Measurements from ENCODE around the gene DIPK1A. TPM values are rescaled to one million over a fixed set of nuclear protein-coding genes. Genes with fewer than 3 reads are reported as not detected.

The DIPK1A gene
- total and polyA plus RNA-seq, 4 donors, result 12.3 to 48.8 (median 39.6) TPM

DNA sequence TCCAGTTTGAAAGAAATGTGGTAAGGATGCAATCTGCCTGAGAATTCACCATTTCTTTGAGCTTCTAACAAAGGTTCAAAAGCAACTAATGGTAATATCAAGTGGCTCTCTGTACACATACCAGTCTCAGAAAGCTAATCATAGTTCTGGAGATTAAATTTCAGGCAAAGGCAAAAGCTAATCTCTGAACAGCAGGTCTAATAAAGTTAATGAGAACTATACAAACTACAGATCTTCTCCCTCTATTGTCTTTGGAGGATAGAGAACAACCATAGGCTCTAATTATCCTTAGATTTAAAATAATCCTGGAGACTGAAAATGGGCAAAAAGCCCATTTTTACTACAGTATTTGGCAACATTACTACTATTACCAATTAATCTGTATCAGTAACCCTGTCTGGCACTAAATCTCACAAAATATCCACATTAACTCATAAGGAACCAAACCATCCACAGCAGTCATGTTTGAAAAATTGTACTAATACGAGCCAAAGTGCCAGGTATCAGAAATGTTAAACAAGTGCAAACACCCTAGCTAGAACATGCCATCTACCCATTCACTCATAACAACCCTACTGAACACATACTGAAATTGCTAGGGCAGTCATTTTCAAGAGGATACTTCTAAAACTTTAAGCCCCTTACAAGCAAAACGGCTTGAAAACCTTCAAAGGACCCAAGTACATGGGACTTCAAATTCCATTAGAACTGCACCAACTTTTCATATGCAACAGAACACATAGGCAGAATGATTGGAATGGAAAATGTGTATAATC lies 4.8 kb downstream of the DIPK1A start:
- no peaks in the 10 kb centered on the region for H3K36me3 ChIP-seq (ENCODE audit: control insufficient read depth, insufficient read depth, low read length)
- peaks cover 10% of the 10 kb centered on the region for H3K4me1 ChIP-seq (ENCODE audit: control insufficient read depth, insufficient read depth, low read length)
- H3K27ac ChIP-seq (ENCODE audit: low read depth, low read length), result no peak overlapping the region
- 83% methylated on average over 1 of the region's 2 CpGs for WGBS (ENCODE audit: insufficient coverage)
- H3K27me3 ChIP-seq (ENCODE audit: control insufficient read depth, insufficient read depth, low read length), result no peaks in the 10 kb centered on the region
- no peak overlapping the region for H3K4me3 ChIP-seq (ENCODE audit: low read depth, low read length)
- DNase-seq (ENCODE audit: low read depth in 4 of 6, low spot score in 6 of 6), result peak in 1 of 6 donors; percentile 22
- no peaks in the 10 kb centered on the region for H3K9me3 ChIP-seq (ENCODE audit: control insufficient read depth, insufficient read depth, low read length)

DNA sequence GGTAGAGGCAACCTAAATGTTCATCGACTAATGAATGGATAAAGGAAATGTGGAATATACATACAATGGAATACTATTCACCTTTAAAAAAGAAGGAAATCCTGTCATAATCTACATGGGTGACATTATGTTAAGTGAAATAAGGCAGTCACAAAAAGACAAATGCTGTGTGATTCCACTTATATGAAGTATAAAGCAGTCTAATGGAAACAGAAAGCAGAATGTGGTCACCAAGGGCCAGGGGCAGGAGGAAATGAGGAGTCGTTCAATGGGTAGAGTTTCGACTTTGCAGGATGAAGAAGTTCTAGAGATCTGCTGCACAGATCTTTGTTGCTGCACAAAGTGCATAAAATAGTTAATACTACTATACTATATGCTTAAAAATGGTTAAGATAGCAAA lies 7.8 kb downstream of the DIPK1A start:
- no peak overlapping the region for H3K4me3 ChIP-seq (ENCODE audit: low read depth, low read length)
- H3K9me3 ChIP-seq (ENCODE audit: control insufficient read depth, insufficient read depth, low read length), result no peaks in the 10 kb centered on the region
- no peaks in the 10 kb centered on the region for H3K4me1 ChIP-seq (ENCODE audit: control insufficient read depth, insufficient read depth, low read length)
- no peaks in the 10 kb centered on the region for H3K27me3 ChIP-seq (ENCODE audit: control insufficient read depth, insufficient read depth, low read length)
- no peak overlapping the region for H3K27ac ChIP-seq (ENCODE audit: low read depth, low read length)
- WGBS (ENCODE audit: insufficient coverage), result no CpG with 5 or more reads among the region's 3 CpGs
- DNase-seq (ENCODE audit: low read depth in 4 of 6, low spot score in 6 of 6), result no peak
- no peaks in the 10 kb centered on the region for H3K36me3 ChIP-seq (ENCODE audit: control insufficient read depth, insufficient read depth, low read length)

DNA sequence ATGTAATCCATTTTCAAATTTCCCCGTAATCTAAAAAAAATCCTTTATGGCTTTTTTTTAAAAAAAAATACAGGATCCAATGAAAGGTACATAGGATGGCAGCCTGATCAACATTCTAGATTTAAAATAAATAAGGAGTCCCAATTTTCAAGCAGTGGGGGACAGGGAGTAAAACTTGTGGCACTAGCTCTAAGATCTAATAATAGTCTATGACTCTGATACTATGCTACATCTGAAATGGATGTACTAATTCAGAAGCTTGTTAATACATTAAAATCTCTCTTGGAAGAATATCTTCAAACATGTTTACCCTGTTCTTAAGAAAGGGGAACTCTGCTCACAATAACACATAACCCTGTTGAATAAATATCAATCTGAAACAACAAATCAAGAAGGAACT lies 8.5 kb downstream of the DIPK1A start:
- H3K36me3 ChIP-seq (ENCODE audit: control insufficient read depth, insufficient read depth, low read length), result no peaks in the 10 kb centered on the region
- no peaks in the 10 kb centered on the region for H3K9me3 ChIP-seq (ENCODE audit: control insufficient read depth, insufficient read depth, low read length)
- WGBS (ENCODE audit: insufficient coverage), result no CpG with 5 or more reads among the region's 1 CpG
- H3K4me1 ChIP-seq (ENCODE audit: control insufficient read depth, insufficient read depth, low read length), result no peaks in the 10 kb centered on the region
- H3K4me3 ChIP-seq (ENCODE audit: low read depth, low read length), result no peak overlapping the region
- H3K27ac ChIP-seq (ENCODE audit: low read depth, low read length), result no peak overlapping the region
- DNase-seq (ENCODE audit: low read depth in 4 of 6, low spot score in 6 of 6), result no peak
- H3K27me3 ChIP-seq (ENCODE audit: control insufficient read depth, insufficient read depth, low read length), result no peaks in the 10 kb centered on the region

DNA sequence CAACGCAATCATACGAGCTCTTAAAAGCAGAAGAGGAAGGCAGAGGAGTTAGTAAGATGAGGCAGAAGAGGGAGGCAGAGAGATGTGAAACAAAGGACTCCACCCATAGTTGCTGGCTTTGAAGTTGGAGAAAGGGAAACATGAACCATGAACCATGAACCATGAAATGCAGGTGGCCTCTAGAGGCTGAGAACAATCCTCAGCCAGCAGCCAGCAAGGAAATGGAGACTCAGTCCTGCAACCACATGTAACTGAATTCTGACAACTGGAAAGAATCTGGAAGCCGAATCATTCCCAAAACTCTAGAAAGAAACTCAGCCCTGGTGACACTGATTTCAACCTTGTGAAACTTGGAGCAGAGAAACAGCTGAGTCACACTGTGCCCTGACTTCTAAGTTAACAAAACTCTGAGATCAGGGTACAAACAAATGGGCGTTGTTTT lies 10.1 kb downstream of the DIPK1A start:
- H3K4me1 ChIP-seq (ENCODE audit: control insufficient read depth, insufficient read depth, low read length), result no peaks in the 10 kb centered on the region

DNA sequence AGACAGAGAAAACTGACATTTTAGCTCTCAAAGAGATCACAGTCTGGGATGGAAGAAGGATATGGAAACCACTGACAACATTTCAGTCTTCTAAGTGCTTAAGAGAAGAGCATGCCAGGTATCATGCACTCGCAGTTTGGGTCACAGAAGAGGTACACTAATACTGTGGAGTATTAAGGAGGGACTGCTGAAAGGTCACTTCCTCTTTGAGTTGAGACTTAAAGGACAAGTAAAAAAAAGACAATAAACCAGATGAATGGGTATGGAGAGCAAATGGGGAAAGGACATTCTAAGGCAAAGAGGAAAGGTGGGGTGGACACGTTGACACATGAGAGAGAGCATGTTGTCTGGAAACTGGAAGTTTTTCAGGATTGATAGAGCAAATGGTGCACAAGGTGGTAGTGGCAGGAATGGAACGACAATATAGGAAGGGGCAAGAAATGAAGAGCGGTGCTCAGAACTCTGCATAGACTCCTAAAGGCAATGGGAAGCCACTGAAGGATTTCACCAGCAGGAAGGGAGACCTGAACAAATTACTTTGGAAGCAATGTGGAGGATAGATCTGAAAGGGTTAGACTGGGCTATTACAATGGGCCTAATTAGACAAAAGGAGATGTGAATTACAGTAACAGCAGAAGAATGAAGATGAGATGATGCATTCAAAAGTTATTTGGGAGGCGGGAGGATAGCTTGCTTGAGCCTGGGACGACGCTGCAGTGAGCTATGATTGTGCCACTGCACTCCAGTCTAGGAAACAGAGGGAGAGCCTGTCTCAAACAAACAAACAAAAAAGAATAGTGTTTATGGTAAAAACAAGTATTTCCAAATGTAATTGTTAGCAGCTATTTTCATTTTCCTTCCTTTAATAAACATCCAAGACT lies 11.1 kb downstream of the DIPK1A start:
- no peak overlapping the region for H3K27ac ChIP-seq (ENCODE audit: low read depth, low read length)

More for the DNA sequence above, 10.1 kb downstream of the DIPK1A start:
- H3K9me3 ChIP-seq (ENCODE audit: control insufficient read depth, insufficient read depth, low read length), result no peaks in the 10 kb centered on the region
- no peaks in the 10 kb centered on the region for H3K36me3 ChIP-seq (ENCODE audit: control insufficient read depth, insufficient read depth, low read length)
- no peak overlapping the region for H3K4me3 ChIP-seq (ENCODE audit: low read depth, low read length)
- no peaks in the 10 kb centered on the region for H3K27me3 ChIP-seq (ENCODE audit: control insufficient read depth, insufficient read depth, low read length)
- H3K27ac ChIP-seq (ENCODE audit: low read depth, low read length), result no peak overlapping the region
- 79% methylated on average over 3 of the region's 4 CpGs for WGBS (ENCODE audit: insufficient coverage)
- DNase-seq (ENCODE audit: low read depth in 4 of 6, low spot score in 6 of 6), result no peak

DNA sequence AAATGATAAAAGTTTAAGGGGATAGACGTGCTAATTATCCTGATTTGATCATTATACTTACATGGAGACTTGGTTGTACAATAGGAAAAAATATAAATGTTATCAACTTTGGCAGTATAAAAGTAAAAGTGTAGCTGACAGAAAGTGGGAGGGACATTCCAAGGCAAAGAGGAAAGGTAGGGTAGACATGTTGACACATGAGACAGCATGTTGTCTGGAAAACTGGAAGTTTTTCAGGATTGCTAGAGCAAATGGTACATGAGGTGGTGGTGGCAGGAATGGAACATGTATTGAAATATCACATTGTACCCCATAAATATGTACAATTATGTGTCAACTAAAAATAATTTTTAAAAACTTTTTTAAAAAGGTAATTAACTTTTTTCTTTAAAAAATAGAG lies 13.2 kb downstream of the DIPK1A start:
- WGBS (ENCODE audit: insufficient coverage), result no CpG with 5 or more reads among the region's 1 CpG
- no peak for DNase-seq (ENCODE audit: low read depth in 4 of 6, low spot score in 6 of 6)
- no peak overlapping the region for H3K4me3 ChIP-seq (ENCODE audit: low read depth, low read length)
- H3K4me1 ChIP-seq (ENCODE audit: control insufficient read depth, insufficient read depth, low read length), result peaks cover 10% of the 10 kb centered on the region
- no peaks in the 10 kb centered on the region for H3K36me3 ChIP-seq (ENCODE audit: control insufficient read depth, insufficient read depth, low read length)
- no peak overlapping the region for H3K27ac ChIP-seq (ENCODE audit: low read depth, low read length)
- H3K27me3 ChIP-seq (ENCODE audit: control insufficient read depth, insufficient read depth, low read length), result no peaks in the 10 kb centered on the region
- no peaks in the 10 kb centered on the region for H3K9me3 ChIP-seq (ENCODE audit: control insufficient read depth, insufficient read depth, low read length)

More for the DNA sequence above, 11.1 kb downstream of the DIPK1A start:
- H3K4me1 ChIP-seq (ENCODE audit: control insufficient read depth, insufficient read depth, low read length), result no peaks in the 10 kb centered on the region
- WGBS (ENCODE audit: insufficient coverage), result 90% methylated on average over 5 of the region's 7 CpGs
- DNase-seq (ENCODE audit: low read depth in 4 of 6, low spot score in 6 of 6), result no peak
- no peak overlapping the region for H3K4me3 ChIP-seq (ENCODE audit: low read depth, low read length)
- no peaks in the 10 kb centered on the region for H3K9me3 ChIP-seq (ENCODE audit: control insufficient read depth, insufficient read depth, low read length)
- H3K36me3 ChIP-seq (ENCODE audit: control insufficient read depth, insufficient read depth, low read length), result no peaks in the 10 kb centered on the region
- no peaks in the 10 kb centered on the region for H3K27me3 ChIP-seq (ENCODE audit: control insufficient read depth, insufficient read depth, low read length)

DNA sequence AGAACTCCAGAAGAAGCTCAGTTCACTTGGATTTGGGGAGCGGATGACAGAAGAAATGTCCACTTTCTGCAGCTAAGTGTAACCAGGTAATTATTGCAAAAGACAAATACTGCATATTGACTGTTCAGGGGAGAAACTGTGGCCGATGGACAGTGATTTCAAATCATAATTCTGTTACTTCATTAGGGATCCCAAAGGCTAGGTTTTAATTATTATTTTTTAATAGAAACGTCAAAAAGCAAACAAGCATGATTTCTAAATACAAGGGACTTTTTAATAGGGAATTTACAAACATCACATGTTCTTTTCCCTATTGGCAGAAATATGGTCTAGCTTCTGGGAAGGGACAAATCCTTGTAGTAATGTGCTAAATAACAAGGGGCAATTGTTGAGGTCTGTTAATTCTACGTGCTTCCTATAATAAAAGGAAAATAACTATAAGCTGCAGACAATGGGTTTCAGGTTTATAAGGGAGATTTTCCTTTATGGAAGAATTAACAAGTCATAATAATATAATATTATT lies 15.5 kb downstream of the DIPK1A start:
- no peak overlapping the region for H3K4me3 ChIP-seq (ENCODE audit: low read depth, low read length)
- H3K27me3 ChIP-seq (ENCODE audit: control insufficient read depth, insufficient read depth, low read length), result no peaks in the 10 kb centered on the region
- DNase-seq (ENCODE audit: low read depth in 4 of 6, low spot score in 6 of 6), result no peak

DNA sequence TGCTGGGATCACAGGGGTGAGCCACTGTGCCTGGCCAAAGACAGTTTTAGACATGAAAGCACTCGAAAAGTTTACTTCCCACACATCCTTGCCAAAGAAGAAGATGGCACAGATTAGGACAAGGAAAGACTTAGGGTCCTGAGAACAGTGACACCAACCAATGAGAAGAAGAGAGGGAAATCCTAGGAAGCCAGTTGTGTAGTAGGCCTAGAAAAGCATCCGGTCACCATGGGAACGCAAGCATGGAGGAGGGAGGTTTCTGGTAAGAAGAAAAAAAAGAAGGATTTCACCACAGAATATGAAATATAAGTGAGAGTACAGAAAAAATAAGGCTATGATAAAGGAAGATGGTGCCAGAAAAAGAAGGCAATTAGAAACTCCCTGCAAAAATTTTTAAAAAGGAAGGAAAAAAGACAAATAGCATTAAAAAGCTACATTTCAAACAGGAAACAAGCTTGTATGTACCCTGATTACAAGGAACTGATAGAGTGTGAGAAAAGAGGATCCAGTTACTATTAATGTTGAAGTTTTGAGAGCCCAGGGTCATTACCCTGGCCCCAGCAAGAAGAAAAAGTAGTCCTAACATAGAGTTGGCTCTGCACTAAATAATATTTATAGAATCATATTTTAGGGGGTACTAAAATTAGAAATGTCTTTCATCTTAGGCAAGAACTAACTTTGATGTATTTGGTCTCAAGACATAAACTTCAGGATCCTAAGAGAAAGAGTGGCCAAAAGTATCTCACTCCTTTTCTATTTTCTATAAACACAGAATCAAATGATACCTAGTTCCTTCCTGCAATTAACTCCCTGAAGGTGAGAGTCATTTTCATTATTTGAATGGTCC lies 16.1 kb downstream of the DIPK1A start:
- peaks cover 10% of the 10 kb centered on the region for H3K4me1 ChIP-seq (ENCODE audit: control insufficient read depth, insufficient read depth, low read length)
- H3K9me3 ChIP-seq (ENCODE audit: control insufficient read depth, insufficient read depth, low read length), result no peaks in the 10 kb centered on the region
- no peaks in the 10 kb centered on the region for H3K27me3 ChIP-seq (ENCODE audit: control insufficient read depth, insufficient read depth, low read length)
- H3K4me3 ChIP-seq (ENCODE audit: low read depth, low read length), result no peak overlapping the region
- H3K27ac ChIP-seq (ENCODE audit: low read depth, low read length), result no peak overlapping the region
- DNase-seq (ENCODE audit: low read depth in 4 of 6, low spot score in 6 of 6), result peak in 1 of 6 donors; percentile 32
- no peaks in the 10 kb centered on the region for H3K36me3 ChIP-seq (ENCODE audit: control insufficient read depth, insufficient read depth, low read length)
- no CpG with 5 or more reads among the region's 3 CpGs for WGBS (ENCODE audit: insufficient coverage)

More for the DNA sequence above, 15.5 kb downstream of the DIPK1A start:
- Histone ChIP-seq H3K27ac (ENCODE audit: low read depth, low read length) (no peak overlapping the region), H3K9me3 (ENCODE audit: control insufficient read depth, insufficient read depth, low read length) (no peaks in the 10 kb centered on the region), H3K36me3 (ENCODE audit: control insufficient read depth, insufficient read depth, low read length) (no peaks in the 10 kb centered on the region), H3K4me1 (ENCODE audit: control insufficient read depth, insufficient read depth, low read length) (peaks cover 10% of the 10 kb centered on the region)
- WGBS (ENCODE audit: insufficient coverage), result 100% methylated on average over 1 of the region's 4 CpGs

DNA sequence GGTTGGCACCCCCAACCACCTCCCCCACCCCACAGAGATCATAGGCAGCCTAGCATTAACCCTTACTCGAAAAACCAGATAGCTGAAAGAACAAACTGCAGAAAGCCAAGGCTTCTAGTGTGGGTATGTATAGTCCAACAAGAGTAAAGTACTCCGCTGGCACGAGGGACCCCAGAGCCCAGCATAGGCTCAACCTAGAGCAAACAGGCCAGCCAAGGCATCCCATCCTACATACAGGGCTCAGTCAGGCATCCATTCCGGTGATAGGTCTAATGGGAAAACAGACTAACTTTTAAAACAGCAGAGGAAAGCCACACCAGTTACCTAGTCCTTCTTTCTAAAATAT lies 17.8 kb downstream of the DIPK1A start:
- no peak for DNase-seq (ENCODE audit: low read depth in 4 of 6, low spot score in 6 of 6)
- no peaks in the 10 kb centered on the region for H3K9me3 ChIP-seq (ENCODE audit: control insufficient read depth, insufficient read depth, low read length)
- peak overlapping the region; percentile 2 for H3K27ac ChIP-seq (ENCODE audit: low read depth, low read length)
- no peaks in the 10 kb centered on the region for H3K27me3 ChIP-seq (ENCODE audit: control insufficient read depth, insufficient read depth, low read length)
- no peak overlapping the region for H3K4me3 ChIP-seq (ENCODE audit: low read depth, low read length)
- H3K36me3 ChIP-seq (ENCODE audit: control insufficient read depth, insufficient read depth, low read length), result no peaks in the 10 kb centered on the region
- 75% methylated on average over 2 of the region's 4 CpGs for WGBS (ENCODE audit: insufficient coverage)
- peaks cover 10% of the 10 kb centered on the region for H3K4me1 ChIP-seq (ENCODE audit: control insufficient read depth, insufficient read depth, low read length)
